ENCODE results near the gene DGLUCY. TPM values are rescaled to one million over a fixed set of nuclear protein-coding genes. Genes with fewer than 3 reads are reported as not detected.

Gene DGLUCY

Small RNA genes lying within 50 kb of the gene (small RNA-seq; reads per million reads assigned to genes)
- gene RNU7-30P (ENCODE audit: insufficient read depth), result not detected
- 1.1 reads per million for gene SNORA11B (ENCODE audit: insufficient read depth)

Measured in mesendoderm (in vitro differentiated cells).